ENCODE data around the gene GNA14.
"Not testable (repeated sequence)": the region's sequence is repeated elsewhere in the genome, so short reads cannot be mapped to it uniquely, and the experiment has no call there.

GNA14 gene

GRCh38 chr9:77408521-77408920, 239.6 kb downstream of the GNA14 start:
- H3K27ac Mint-ChIP-seq, H3K9me3 Mint-ChIP-seq, H3K4me1 Mint-ChIP-seq, H3K4me3 Mint-ChIP-seq, H3K27me3 Mint-ChIP-seq: not testable (repeated sequence)
- peaks cover 33% of the 10 kb centered on the region for H3K36me3 Mint-ChIP-seq

DNA sequence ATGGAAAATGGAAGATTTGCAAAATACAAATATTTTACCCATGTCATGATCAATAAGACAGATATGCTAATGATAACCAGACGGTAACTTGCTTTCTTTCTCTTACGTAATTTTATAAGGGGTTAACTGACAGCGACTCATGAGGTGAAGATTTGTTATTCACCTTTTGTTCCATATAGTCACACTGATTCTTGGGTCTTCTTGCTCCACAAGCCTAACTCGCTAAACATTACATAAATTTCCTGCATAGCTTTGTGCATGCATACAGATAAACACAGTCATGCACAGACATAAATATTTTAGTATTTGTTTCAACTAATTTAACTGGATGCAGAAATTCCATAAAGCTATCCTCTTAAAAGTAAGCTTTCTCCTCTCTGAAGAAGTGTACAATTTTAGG, 244.9 kb downstream of the GNA14 start:
- no peaks in the 10 kb centered on the region for H3K4me1 Mint-ChIP-seq
- peaks cover 4% of the 10 kb centered on the region for H3K9me3 Mint-ChIP-seq
- no peaks in the 10 kb centered on the region for H3K27me3 Mint-ChIP-seq
- H3K27ac Mint-ChIP-seq: no peak overlapping the region
- peaks cover 34% of the 10 kb centered on the region for H3K36me3 Mint-ChIP-seq
- no peak overlapping the region for H3K4me3 Mint-ChIP-seq

- no peak overlapping the region for H3K4me3 Mint-ChIP-seq
- H3K27me3 Mint-ChIP-seq: no peaks in the 10 kb centered on the region
- H3K4me1 Mint-ChIP-seq: no peaks in the 10 kb centered on the region
- no peak overlapping the region for H3K27ac Mint-ChIP-seq
- no peaks in the 10 kb centered on the region for H3K9me3 Mint-ChIP-seq
- peaks cover 28% of the 10 kb centered on the region for H3K36me3 Mint-ChIP-seq
These were observed 245.8 kb downstream of the GNA14 start for GRCh38 chr9:77402286-77402685.

- H3K27ac Mint-ChIP-seq: no peak overlapping the region
- no peak overlapping the region for H3K4me3 Mint-ChIP-seq
- H3K27me3 Mint-ChIP-seq: no peaks in the 10 kb centered on the region
- H3K4me1 Mint-ChIP-seq: no peaks in the 10 kb centered on the region
- H3K36me3 Mint-ChIP-seq: peaks cover 16% of the 10 kb centered on the region
- H3K9me3 Mint-ChIP-seq: no peaks in the 10 kb centered on the region
These were observed 248.2 kb downstream of the GNA14 start for GRCh38 chr9:77399964-77400363.

- H3K9me3 Mint-ChIP-seq, H3K4me1 Mint-ChIP-seq, H3K27me3 Mint-ChIP-seq, H3K27ac Mint-ChIP-seq, H3K4me3 Mint-ChIP-seq, H3K36me3 Mint-ChIP-seq: not testable (repeated sequence)
These were observed 249.5 kb downstream of the GNA14 start for GRCh38 chr9:77398581-77398980.

- no peaks in the 10 kb centered on the region for H3K4me1 Mint-ChIP-seq
- no peak overlapping the region for H3K4me3 Mint-ChIP-seq
- no peaks in the 10 kb centered on the region for H3K27me3 Mint-ChIP-seq
- H3K36me3 Mint-ChIP-seq: peaks cover 9% of the 10 kb centered on the region
- no peak overlapping the region for H3K27ac Mint-ChIP-seq
- H3K9me3 Mint-ChIP-seq: no peaks in the 10 kb centered on the region
These were observed 255.8 kb downstream of the GNA14 start for GRCh38 chr9:77392328-77392727.

- no peaks in the 10 kb centered on the region for H3K27me3 Mint-ChIP-seq
- H3K4me3 Mint-ChIP-seq: no peak overlapping the region
- peaks cover 8% of the 10 kb centered on the region for H3K36me3 Mint-ChIP-seq
- H3K4me1 Mint-ChIP-seq: no peaks in the 10 kb centered on the region
- no peaks in the 10 kb centered on the region for H3K9me3 Mint-ChIP-seq
- H3K27ac Mint-ChIP-seq: no peak overlapping the region
These were observed 256.3 kb downstream of the GNA14 start for GRCh38 chr9:77391834-77392233.

- no peak overlapping the region for H3K4me3 Mint-ChIP-seq
- H3K36me3 Mint-ChIP-seq: peaks cover 11% of the 10 kb centered on the region
- H3K4me1 Mint-ChIP-seq: no peaks in the 10 kb centered on the region
- H3K9me3 Mint-ChIP-seq: no peaks in the 10 kb centered on the region
- no peaks in the 10 kb centered on the region for H3K27me3 Mint-ChIP-seq
- H3K27ac Mint-ChIP-seq: no peak overlapping the region
These were observed 261.9 kb downstream of the GNA14 start for GRCh38 chr9:77386187-77386586.

DNA sequence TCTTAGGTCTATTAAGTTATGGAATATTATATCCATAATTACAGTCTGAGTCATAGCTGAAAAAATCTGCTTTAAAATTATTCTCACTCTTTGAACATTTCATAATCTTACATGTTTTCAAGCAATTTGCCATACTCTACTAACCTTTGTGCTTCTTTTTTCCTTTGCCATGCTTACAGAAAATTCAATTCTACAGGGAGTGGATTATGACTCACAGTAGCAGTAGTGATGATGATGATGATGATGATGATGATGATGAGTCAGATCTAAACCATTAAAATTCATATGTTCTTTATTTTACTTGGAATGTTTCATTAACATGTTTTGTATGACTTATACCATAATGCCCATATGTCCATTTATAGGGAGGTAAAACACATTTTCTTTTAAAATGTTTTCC, 263.7 kb downstream of the GNA14 start:
- H3K36me3 Mint-ChIP-seq: peaks cover 8% of the 10 kb centered on the region
- no peaks in the 10 kb centered on the region for H3K27me3 Mint-ChIP-seq
- H3K9me3 Mint-ChIP-seq: no peaks in the 10 kb centered on the region
- no peak overlapping the region for H3K4me3 Mint-ChIP-seq
- H3K27ac Mint-ChIP-seq: no peak overlapping the region
- H3K4me1 Mint-ChIP-seq: no peaks in the 10 kb centered on the region

DNA sequence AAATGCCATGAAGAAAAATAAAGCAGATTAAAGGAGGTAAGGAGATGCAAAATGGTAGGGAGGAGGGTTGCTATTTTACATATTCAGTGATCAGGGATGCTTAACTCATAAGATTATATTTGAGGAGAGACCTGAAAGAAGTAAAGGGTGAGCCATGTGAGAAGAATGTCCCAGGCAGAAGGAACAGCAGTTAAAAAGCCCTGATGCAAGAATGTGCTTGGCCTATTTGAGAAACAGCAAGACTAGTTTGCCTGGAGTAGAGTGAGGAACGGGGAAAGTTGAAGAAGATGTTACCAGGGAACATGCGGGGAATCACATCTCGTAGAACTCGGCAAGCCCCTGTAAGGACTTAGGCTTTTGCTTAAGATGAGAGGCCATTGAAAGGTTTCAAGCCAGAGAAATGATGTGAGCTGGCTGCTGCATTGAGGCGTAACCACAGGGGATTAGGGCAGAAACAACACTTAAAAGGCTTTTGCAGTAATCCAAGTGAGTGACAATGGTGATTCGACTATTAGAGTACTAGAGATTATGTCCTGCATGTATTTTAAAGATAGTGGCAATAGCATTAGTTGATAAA, 272.1 kb downstream of the GNA14 start:
- H3K4me1 Mint-ChIP-seq: no peaks in the 10 kb centered on the region
- H3K9me3 Mint-ChIP-seq: peaks cover 1% of the 10 kb centered on the region
- H3K27me3 Mint-ChIP-seq: no peaks in the 10 kb centered on the region
- H3K4me3 Mint-ChIP-seq: no peak overlapping the region
- H3K36me3 Mint-ChIP-seq: peaks cover 16% of the 10 kb centered on the region
- no peak overlapping the region for H3K27ac Mint-ChIP-seq

DNA sequence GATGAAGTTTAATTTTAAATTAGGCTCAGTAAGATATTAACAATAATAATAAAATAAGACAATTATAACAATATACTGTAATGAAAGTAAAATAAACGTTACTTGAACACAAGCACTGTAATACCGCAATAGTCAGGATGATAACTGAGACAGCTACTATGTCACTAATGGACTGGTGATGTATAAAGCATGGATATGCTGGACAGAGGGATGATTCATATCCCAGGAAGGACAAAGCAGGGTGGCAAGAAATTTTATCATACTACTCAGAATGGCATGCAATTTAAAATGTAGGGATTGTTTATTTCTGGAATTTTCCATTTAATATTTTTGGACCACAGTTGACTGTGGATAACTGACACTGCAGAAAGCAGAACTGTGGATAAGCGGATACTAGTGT, 273.9 kb downstream of the GNA14 start:
- no peaks in the 10 kb centered on the region for H3K4me1 Mint-ChIP-seq
- H3K27ac Mint-ChIP-seq: no peak overlapping the region
- peaks cover 6% of the 10 kb centered on the region for H3K9me3 Mint-ChIP-seq
- no peaks in the 10 kb centered on the region for H3K27me3 Mint-ChIP-seq
- H3K4me3 Mint-ChIP-seq: no peak overlapping the region
- H3K36me3 Mint-ChIP-seq: peaks cover 21% of the 10 kb centered on the region
